ENCODE data around the gene PALLD.

PALLD gene

GRCh38 chr4:168781341-168781740 lies 284.5 kb downstream of the PALLD start:
- H3K9ac ChIP-seq (ENCODE audit: low read depth, low read length) = no peak overlapping the region
- no peaks in the 10 kb centered on the region for H3K36me3 ChIP-seq (ENCODE audit: control insufficient read depth, insufficient read depth, low read length)
- peaks cover 2% of the 10 kb centered on the region for H3K9me3 ChIP-seq (ENCODE audit: control insufficient read depth, insufficient read depth, low read length)
- H3K4me3 ChIP-seq (ENCODE audit: low read depth, low read length) = no peak overlapping the region
- no peaks in the 10 kb centered on the region for H3K27me3 ChIP-seq (ENCODE audit: control insufficient read depth, insufficient read depth, low read length)
- H3K4me1 ChIP-seq (ENCODE audit: control insufficient read depth, insufficient read depth, low read length) = no peaks in the 10 kb centered on the region

GRCh38 chr4:168781926-168782325 lies 285.1 kb downstream of the PALLD start:
- no peaks in the 10 kb centered on the region for H3K36me3 ChIP-seq (ENCODE audit: control insufficient read depth, insufficient read depth, low read length)
- H3K9ac ChIP-seq (ENCODE audit: low read depth, low read length) = no peak overlapping the region
- no peak overlapping the region for H3K4me3 ChIP-seq (ENCODE audit: low read depth, low read length)
- H3K4me1 ChIP-seq (ENCODE audit: control insufficient read depth, insufficient read depth, low read length) = no peaks in the 10 kb centered on the region
- no peaks in the 10 kb centered on the region for H3K9me3 ChIP-seq (ENCODE audit: control insufficient read depth, insufficient read depth, low read length)
- H3K27me3 ChIP-seq (ENCODE audit: control insufficient read depth, insufficient read depth, low read length) = no peaks in the 10 kb centered on the region

- Histone ChIP-seq H3K27me3 (ENCODE audit: control insufficient read depth, insufficient read depth, low read length) (no peaks in the 10 kb centered on the region), H3K9me3 (ENCODE audit: control insufficient read depth, insufficient read depth, low read length) (no peaks in the 10 kb centered on the region), H3K4me1 (ENCODE audit: control insufficient read depth, insufficient read depth, low read length) (no peaks in the 10 kb centered on the region), H3K36me3 (ENCODE audit: control insufficient read depth, insufficient read depth, low read length) (no peaks in the 10 kb centered on the region), H3K4me3 (ENCODE audit: low read depth, low read length) (no peak overlapping the region), H3K9ac (ENCODE audit: low read depth, low read length) (no peak overlapping the region)
Measured at GRCh38 chr4:168782439-168782838, 285.6 kb downstream of the PALLD start.

GRCh38 chr4:168784786-168785461 lies 288.1 kb downstream of the PALLD start:
- no peaks in the 10 kb centered on the region for H3K9me3 ChIP-seq (ENCODE audit: control insufficient read depth, insufficient read depth, low read length)
- no peaks in the 10 kb centered on the region for H3K27me3 ChIP-seq (ENCODE audit: control insufficient read depth, insufficient read depth, low read length)
- H3K9ac ChIP-seq (ENCODE audit: low read depth, low read length) = no peak overlapping the region
- H3K4me3 ChIP-seq (ENCODE audit: low read depth, low read length) = no peak overlapping the region
- no peaks in the 10 kb centered on the region for H3K36me3 ChIP-seq (ENCODE audit: control insufficient read depth, insufficient read depth, low read length)
- H3K4me1 ChIP-seq (ENCODE audit: control insufficient read depth, insufficient read depth, low read length) = no peaks in the 10 kb centered on the region

- no peaks in the 10 kb centered on the region for H3K27me3 ChIP-seq (ENCODE audit: control insufficient read depth, insufficient read depth, low read length)
- H3K4me3 ChIP-seq (ENCODE audit: low read depth, low read length) = no peak overlapping the region
- no peaks in the 10 kb centered on the region for H3K9me3 ChIP-seq (ENCODE audit: control insufficient read depth, insufficient read depth, low read length)
- no peak overlapping the region for H3K9ac ChIP-seq (ENCODE audit: low read depth, low read length)
- no peaks in the 10 kb centered on the region for H3K4me1 ChIP-seq (ENCODE audit: control insufficient read depth, insufficient read depth, low read length)
- no peaks in the 10 kb centered on the region for H3K36me3 ChIP-seq (ENCODE audit: control insufficient read depth, insufficient read depth, low read length)
Measured at GRCh38 chr4:168787334-168787733, 290.5 kb downstream of the PALLD start.

- no peaks in the 10 kb centered on the region for H3K9me3 ChIP-seq (ENCODE audit: control insufficient read depth, insufficient read depth, low read length)
- H3K4me3 ChIP-seq (ENCODE audit: low read depth, low read length) = no peak overlapping the region
- H3K9ac ChIP-seq (ENCODE audit: low read depth, low read length) = no peak overlapping the region
- no peaks in the 10 kb centered on the region for H3K36me3 ChIP-seq (ENCODE audit: control insufficient read depth, insufficient read depth, low read length)
- H3K27me3 ChIP-seq (ENCODE audit: control insufficient read depth, insufficient read depth, low read length) = no peaks in the 10 kb centered on the region
- H3K4me1 ChIP-seq (ENCODE audit: control insufficient read depth, insufficient read depth, low read length) = no peaks in the 10 kb centered on the region
Measured at GRCh38 chr4:168787801-168788595, 291.1 kb downstream of the PALLD start.

- H3K4me3 ChIP-seq (ENCODE audit: low read depth, low read length) = no peak overlapping the region
- H3K9me3 ChIP-seq (ENCODE audit: control insufficient read depth, insufficient read depth, low read length) = no peaks in the 10 kb centered on the region
- H3K4me1 ChIP-seq (ENCODE audit: control insufficient read depth, insufficient read depth, low read length) = no peaks in the 10 kb centered on the region
- H3K36me3 ChIP-seq (ENCODE audit: control insufficient read depth, insufficient read depth, low read length) = no peaks in the 10 kb centered on the region
- no peaks in the 10 kb centered on the region for H3K27me3 ChIP-seq (ENCODE audit: control insufficient read depth, insufficient read depth, low read length)
- no peak overlapping the region for H3K9ac ChIP-seq (ENCODE audit: low read depth, low read length)
Measured at GRCh38 chr4:168790898-168791297, 294.0 kb downstream of the PALLD start.

- no peaks in the 10 kb centered on the region for H3K4me1 ChIP-seq (ENCODE audit: control insufficient read depth, insufficient read depth, low read length)
- no peaks in the 10 kb centered on the region for H3K36me3 ChIP-seq (ENCODE audit: control insufficient read depth, insufficient read depth, low read length)
- no peaks in the 10 kb centered on the region for H3K9me3 ChIP-seq (ENCODE audit: control insufficient read depth, insufficient read depth, low read length)
- H3K4me3 ChIP-seq (ENCODE audit: low read depth, low read length) = no peak overlapping the region
- no peaks in the 10 kb centered on the region for H3K27me3 ChIP-seq (ENCODE audit: control insufficient read depth, insufficient read depth, low read length)
- no peak overlapping the region for H3K9ac ChIP-seq (ENCODE audit: low read depth, low read length)
Measured at GRCh38 chr4:168791376-168791775, 294.5 kb downstream of the PALLD start.

- Histone ChIP-seq H3K9me3 (ENCODE audit: control insufficient read depth, insufficient read depth, low read length) (no peaks in the 10 kb centered on the region), H3K27me3 (ENCODE audit: control insufficient read depth, insufficient read depth, low read length) (no peaks in the 10 kb centered on the region), H3K9ac (ENCODE audit: low read depth, low read length) (no peak overlapping the region), H3K4me3 (ENCODE audit: low read depth, low read length) (no peak overlapping the region), H3K4me1 (ENCODE audit: control insufficient read depth, insufficient read depth, low read length) (no peaks in the 10 kb centered on the region), H3K36me3 (ENCODE audit: control insufficient read depth, insufficient read depth, low read length) (no peaks in the 10 kb centered on the region)
Measured at GRCh38 chr4:168793542-168793941, 296.7 kb downstream of the PALLD start.

- Histone ChIP-seq H3K27me3 (ENCODE audit: control insufficient read depth, insufficient read depth, low read length) (no peaks in the 10 kb centered on the region), H3K9me3 (ENCODE audit: control insufficient read depth, insufficient read depth, low read length) (no peaks in the 10 kb centered on the region), H3K36me3 (ENCODE audit: control insufficient read depth, insufficient read depth, low read length) (no peaks in the 10 kb centered on the region), H3K4me3 (ENCODE audit: low read depth, low read length) (no peak overlapping the region), H3K4me1 (ENCODE audit: control insufficient read depth, insufficient read depth, low read length) (no peaks in the 10 kb centered on the region), H3K9ac (ENCODE audit: low read depth, low read length) (no peak overlapping the region)
Measured at GRCh38 chr4:168794092-168794707, 297.3 kb downstream of the PALLD start.

GRCh38 chr4:168794881-168795280 lies 298.0 kb downstream of the PALLD start:
- H3K36me3 ChIP-seq (ENCODE audit: control insufficient read depth, insufficient read depth, low read length) = no peaks in the 10 kb centered on the region
- H3K4me3 ChIP-seq (ENCODE audit: low read depth, low read length) = no peak overlapping the region
- no peak overlapping the region for H3K9ac ChIP-seq (ENCODE audit: low read depth, low read length)
- H3K4me1 ChIP-seq (ENCODE audit: control insufficient read depth, insufficient read depth, low read length) = no peaks in the 10 kb centered on the region
- H3K27me3 ChIP-seq (ENCODE audit: control insufficient read depth, insufficient read depth, low read length) = no peaks in the 10 kb centered on the region
- no peaks in the 10 kb centered on the region for H3K9me3 ChIP-seq (ENCODE audit: control insufficient read depth, insufficient read depth, low read length)

- Histone ChIP-seq H3K4me3 (ENCODE audit: low read depth, low read length) (no peak overlapping the region), H3K9me3 (ENCODE audit: control insufficient read depth, insufficient read depth, low read length) (no peaks in the 10 kb centered on the region), H3K27me3 (ENCODE audit: control insufficient read depth, insufficient read depth, low read length) (no peaks in the 10 kb centered on the region), H3K9ac (ENCODE audit: low read depth, low read length) (no peak overlapping the region), H3K4me1 (ENCODE audit: control insufficient read depth, insufficient read depth, low read length) (no peaks in the 10 kb centered on the region), H3K36me3 (ENCODE audit: control insufficient read depth, insufficient read depth, low read length) (no peaks in the 10 kb centered on the region)
Measured at GRCh38 chr4:168795346-168795745, 298.5 kb downstream of the PALLD start.
